ENCODE data around the gene ADAMTSL1.

DNA sequence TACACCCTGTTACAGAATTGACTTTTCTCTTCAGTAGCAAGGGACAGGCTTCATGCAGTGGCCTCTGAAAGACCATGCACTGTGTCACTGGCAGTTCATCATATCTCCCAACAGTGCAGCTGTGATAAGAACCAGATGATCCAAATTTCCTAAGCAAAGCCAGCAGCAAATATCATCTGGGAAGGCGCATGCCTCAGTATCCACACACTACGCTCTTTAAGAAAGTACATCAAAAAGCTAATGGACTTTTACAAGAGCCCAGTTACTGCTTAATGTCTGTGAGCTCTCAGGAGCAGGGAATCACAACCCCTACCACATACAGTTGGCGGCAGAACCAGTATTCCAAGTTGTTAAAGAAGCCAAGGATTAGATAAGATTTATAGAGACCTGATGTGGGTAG, 25.1 kb downstream of the ADAMTSL1 start:
- TF ChIP-seq, protein P1, sequence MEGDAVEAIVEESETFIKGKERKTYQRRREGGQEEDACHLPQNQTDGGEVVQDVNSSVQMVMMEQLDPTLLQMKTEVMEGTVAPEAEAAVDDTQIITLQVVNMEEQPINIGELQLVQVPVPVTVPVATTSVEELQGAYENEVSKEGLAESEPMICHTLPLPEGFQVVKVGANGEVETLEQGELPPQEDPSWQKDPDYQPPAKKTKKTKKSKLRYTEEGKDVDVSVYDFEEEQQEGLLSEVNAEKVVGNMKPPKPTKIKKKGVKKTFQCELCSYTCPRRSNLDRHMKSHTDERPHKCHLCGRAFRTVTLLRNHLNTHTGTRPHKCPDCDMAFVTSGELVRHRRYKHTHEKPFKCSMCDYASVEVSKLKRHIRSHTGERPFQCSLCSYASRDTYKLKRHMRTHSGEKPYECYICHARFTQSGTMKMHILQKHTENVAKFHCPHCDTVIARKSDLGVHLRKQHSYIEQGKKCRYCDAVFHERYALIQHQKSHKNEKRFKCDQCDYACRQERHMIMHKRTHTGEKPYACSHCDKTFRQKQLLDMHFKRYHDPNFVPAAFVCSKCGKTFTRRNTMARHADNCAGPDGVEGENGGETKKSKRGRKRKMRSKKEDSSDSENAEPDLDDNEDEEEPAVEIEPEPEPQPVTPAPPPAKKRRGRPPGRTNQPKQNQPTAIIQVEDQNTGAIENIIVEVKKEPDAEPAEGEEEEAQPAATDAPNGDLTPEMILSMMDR (IDR thresholded peaks at IDR 0.05; ENCODE audit: low read depth, low read length): no peak
- TF ChIP-seq EZH2phosphoT487 (IDR thresholded peaks at IDR 0.05; ENCODE audit: low read depth): no peak

All from OCI-LY3 (cell line).